Measurements from ENCODE around the gene RFX7.
"Not testable (repeated sequence)": the region's sequence is repeated elsewhere in the genome, so short reads cannot be mapped to it uniquely, and the experiment has no call there.

Gene RFX7

GRCh38 chr15:56180851-56181250, 62.8 kb downstream of the RFX7 start:
- Histone ChIP-seq H3K4me3 (ENCODE audit: low read length) (no peak overlapping the region), H3K4me1 (ENCODE audit: control insufficient read depth, insufficient read depth, low read length) (no peaks in the 10 kb centered on the region), H3K27me3 (ENCODE audit: control insufficient read depth, insufficient read depth, low read length) (no peaks in the 10 kb centered on the region), H3K27ac (ENCODE audit: low read length) (no peak overlapping the region), H3K36me3 (ENCODE audit: control insufficient read depth, insufficient read depth, low read length) (no peaks in the 10 kb centered on the region), H3K9me3 (ENCODE audit: control insufficient read depth, insufficient read depth, low read length) (no peaks in the 10 kb centered on the region)
- WGBS (ENCODE audit: insufficient coverage, insufficient read length), result no CpG with 5 or more reads among the region's 4 CpGs
- DNase-seq (ENCODE audit: low read depth, low spot score), result no peak

- no peaks in the 10 kb centered on the region for H3K9me3 ChIP-seq (ENCODE audit: control insufficient read depth, insufficient read depth, low read length)
- H3K36me3 ChIP-seq (ENCODE audit: control insufficient read depth, insufficient read depth, low read length), result no peaks in the 10 kb centered on the region
- H3K4me1 ChIP-seq (ENCODE audit: control insufficient read depth, insufficient read depth, low read length), result no peaks in the 10 kb centered on the region
- H3K27ac ChIP-seq (ENCODE audit: low read length), result no peak overlapping the region
- WGBS (ENCODE audit: insufficient coverage, insufficient read length), result no CpG with 5 or more reads among the region's 4 CpGs
- DNase-seq (ENCODE audit: low read depth, low spot score), result no peak
- no peak overlapping the region for H3K4me3 ChIP-seq (ENCODE audit: low read length)
- H3K27me3 ChIP-seq (ENCODE audit: control insufficient read depth, insufficient read depth, low read length), result no peaks in the 10 kb centered on the region
Measured at GRCh38 chr15:56176996-56177395, 66.7 kb downstream of the RFX7 start.

DNA sequence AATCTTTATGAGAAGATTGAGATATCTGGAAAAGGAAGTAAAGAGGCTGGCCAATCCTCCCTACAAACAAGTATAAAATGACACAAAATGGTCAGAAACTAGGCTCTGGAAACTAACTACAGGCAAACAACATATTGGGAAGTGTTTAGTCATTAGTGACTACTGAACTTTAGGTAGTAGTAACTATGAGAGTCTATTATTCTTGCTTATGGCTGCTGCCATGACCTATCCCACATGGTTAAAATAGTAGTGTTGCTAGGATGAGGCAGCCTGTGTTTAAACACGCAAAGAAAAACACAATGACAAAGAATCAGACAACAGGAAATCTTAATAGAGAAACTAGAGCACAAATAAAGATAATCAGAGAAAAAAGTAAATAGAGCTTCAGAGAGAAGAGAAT, 67.9 kb downstream of the RFX7 start:
- Histone ChIP-seq H3K27ac (ENCODE audit: low read length) (no peak overlapping the region), H3K4me3 (ENCODE audit: low read length) (no peak overlapping the region), H3K36me3 (ENCODE audit: control insufficient read depth, insufficient read depth, low read length) (no peaks in the 10 kb centered on the region), H3K9me3 (ENCODE audit: control insufficient read depth, insufficient read depth, low read length) (no peaks in the 10 kb centered on the region), H3K4me1 (ENCODE audit: control insufficient read depth, insufficient read depth, low read length) (no peaks in the 10 kb centered on the region), H3K27me3 (ENCODE audit: control insufficient read depth, insufficient read depth, low read length) (no peaks in the 10 kb centered on the region)
- no CpG with 5 or more reads among the region's 1 CpG for WGBS (ENCODE audit: insufficient coverage, insufficient read length)
- no peak for DNase-seq (ENCODE audit: low read depth, low spot score)

GRCh38 chr15:56174649-56175048, 69.0 kb downstream of the RFX7 start:
- no peaks in the 10 kb centered on the region for H3K9me3 ChIP-seq (ENCODE audit: control insufficient read depth, insufficient read depth, low read length)

GRCh38 chr15:56168394-56168793, 75.3 kb downstream of the RFX7 start:
- Histone ChIP-seq H3K9me3 (ENCODE audit: control insufficient read depth, insufficient read depth, low read length) (no peaks in the 10 kb centered on the region), H3K27me3 (ENCODE audit: control insufficient read depth, insufficient read depth, low read length) (no peaks in the 10 kb centered on the region), H3K27ac (ENCODE audit: low read length) (no peak overlapping the region), H3K4me3 (ENCODE audit: low read length) (no peak overlapping the region), H3K4me1 (ENCODE audit: control insufficient read depth, insufficient read depth, low read length) (no peaks in the 10 kb centered on the region), H3K36me3 (ENCODE audit: control insufficient read depth, insufficient read depth, low read length) (no peaks in the 10 kb centered on the region)
- no peak for DNase-seq (ENCODE audit: low read depth, low spot score)
- WGBS (ENCODE audit: insufficient coverage, insufficient read length), result no CpG with 5 or more reads among the region's 2 CpGs

More at GRCh38 chr15:56174649-56175048, 69.0 kb downstream of the RFX7 start:
- H3K27ac ChIP-seq (ENCODE audit: low read length), result no peak overlapping the region
- no peak overlapping the region for H3K4me3 ChIP-seq (ENCODE audit: low read length)
- no peaks in the 10 kb centered on the region for H3K36me3 ChIP-seq (ENCODE audit: control insufficient read depth, insufficient read depth, low read length)
- no peaks in the 10 kb centered on the region for H3K27me3 ChIP-seq (ENCODE audit: control insufficient read depth, insufficient read depth, low read length)
- DNase-seq (ENCODE audit: low read depth, low spot score), result no peak
- H3K4me1 ChIP-seq (ENCODE audit: control insufficient read depth, insufficient read depth, low read length), result no peaks in the 10 kb centered on the region
- WGBS (ENCODE audit: insufficient coverage, insufficient read length), result no CpG with 5 or more reads among the region's 6 CpGs

GRCh38 chr15:56165234-56165633, 78.4 kb downstream of the RFX7 start:
- H3K9me3 ChIP-seq (ENCODE audit: control insufficient read depth, insufficient read depth, low read length), result no peaks in the 10 kb centered on the region

DNA sequence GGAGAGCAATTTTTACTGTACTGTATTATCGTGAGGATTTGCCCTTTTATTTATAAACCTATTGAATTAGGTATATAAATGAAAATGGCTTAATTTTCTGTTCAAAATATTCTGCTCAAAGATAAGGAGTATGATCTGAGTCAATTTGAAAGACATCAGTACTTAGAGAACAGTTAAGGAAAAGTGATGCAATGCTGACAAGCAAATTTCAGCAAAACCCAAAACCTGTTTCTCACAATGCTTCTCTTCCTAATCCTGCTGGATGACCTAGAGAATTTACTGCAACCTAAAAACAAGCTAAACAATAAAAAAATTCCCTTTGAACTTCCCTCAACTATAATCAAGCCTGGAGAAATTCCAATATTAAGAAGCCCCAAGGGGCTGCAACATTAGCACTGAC, 82.7 kb downstream of the RFX7 start:
- no peak overlapping the region for H3K4me3 ChIP-seq (ENCODE audit: low read length)
- no peaks in the 10 kb centered on the region for H3K9me3 ChIP-seq (ENCODE audit: control insufficient read depth, insufficient read depth, low read length)
- WGBS (ENCODE audit: insufficient coverage, insufficient read length), result no CpG with 5 or more reads among the region's 1 CpG
- DNase-seq (ENCODE audit: low read depth, low spot score), result no peak
- no peaks in the 10 kb centered on the region for H3K4me1 ChIP-seq (ENCODE audit: control insufficient read depth, insufficient read depth, low read length)
- H3K36me3 ChIP-seq (ENCODE audit: control insufficient read depth, insufficient read depth, low read length), result no peaks in the 10 kb centered on the region
- H3K27ac ChIP-seq (ENCODE audit: low read length), result no peak overlapping the region
- no peaks in the 10 kb centered on the region for H3K27me3 ChIP-seq (ENCODE audit: control insufficient read depth, insufficient read depth, low read length)

More at GRCh38 chr15:56165234-56165633, 78.4 kb downstream of the RFX7 start:
- Histone ChIP-seq H3K27me3 (ENCODE audit: control insufficient read depth, insufficient read depth, low read length) (no peaks in the 10 kb centered on the region), H3K36me3 (ENCODE audit: control insufficient read depth, insufficient read depth, low read length) (no peaks in the 10 kb centered on the region), H3K4me3 (ENCODE audit: low read length) (no peak overlapping the region), H3K27ac (ENCODE audit: low read length) (no peak overlapping the region), H3K4me1 (ENCODE audit: control insufficient read depth, insufficient read depth, low read length) (no peaks in the 10 kb centered on the region)
- DNase-seq (ENCODE audit: low read depth, low spot score), result no peak
- WGBS (ENCODE audit: insufficient coverage, insufficient read length), result no CpG with 5 or more reads among the region's 2 CpGs

- WGBS (ENCODE audit: insufficient coverage, insufficient read length), result no CpG with 5 or more reads among the region's 3 CpGs
- no peaks in the 10 kb centered on the region for H3K9me3 ChIP-seq (ENCODE audit: control insufficient read depth, insufficient read depth, low read length)
Measured at GRCh38 chr15:56156877-56157276, 86.8 kb downstream of the RFX7 start.

GRCh38 chr15:56155278-56155677, 88.4 kb downstream of the RFX7 start:
- H3K27ac ChIP-seq (ENCODE audit: low read length); H3K9me3 ChIP-seq (ENCODE audit: control insufficient read depth, insufficient read depth, low read length); H3K4me1 ChIP-seq (ENCODE audit: control insufficient read depth, insufficient read depth, low read length); H3K36me3 ChIP-seq (ENCODE audit: control insufficient read depth, insufficient read depth, low read length); DNase-seq (ENCODE audit: low read depth, low spot score); H3K27me3 ChIP-seq (ENCODE audit: control insufficient read depth, insufficient read depth, low read length); H3K4me3 ChIP-seq (ENCODE audit: low read length): not testable (repeated sequence)
- WGBS (ENCODE audit: insufficient coverage, insufficient read length), result no CpG with 5 or more reads among the region's 10 CpGs

More at GRCh38 chr15:56156877-56157276, 86.8 kb downstream of the RFX7 start:
- DNase-seq (ENCODE audit: low read depth, low spot score), result no peak
- Histone ChIP-seq H3K4me3 (ENCODE audit: low read length) (no peak overlapping the region), H3K36me3 (ENCODE audit: control insufficient read depth, insufficient read depth, low read length) (no peaks in the 10 kb centered on the region), H3K27ac (ENCODE audit: low read length) (no peak overlapping the region), H3K27me3 (ENCODE audit: control insufficient read depth, insufficient read depth, low read length) (no peaks in the 10 kb centered on the region), H3K4me1 (ENCODE audit: control insufficient read depth, insufficient read depth, low read length) (no peaks in the 10 kb centered on the region)

DNA sequence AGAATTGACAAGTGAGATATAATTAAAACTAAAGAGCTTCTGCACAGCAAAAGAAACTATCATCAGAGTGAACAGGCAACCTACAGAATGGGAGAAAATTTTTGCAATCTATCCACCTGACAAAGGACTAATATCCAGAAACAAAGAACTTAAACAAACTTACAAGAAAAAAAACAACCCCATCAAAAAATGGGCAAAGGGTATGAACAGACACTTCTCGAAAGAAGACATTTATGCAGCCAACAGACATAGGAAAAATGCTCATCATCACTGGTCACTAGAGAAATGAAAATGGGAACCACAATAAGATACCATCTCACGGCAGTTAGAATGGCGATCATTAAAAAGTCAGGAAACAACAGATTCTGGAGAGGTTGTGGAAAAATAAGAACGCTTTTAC, 88.9 kb downstream of the RFX7 start:
- not testable (repeated sequence) for H3K4me1 ChIP-seq (ENCODE audit: control insufficient read depth, insufficient read depth, low read length); H3K9me3 ChIP-seq (ENCODE audit: control insufficient read depth, insufficient read depth, low read length); H3K36me3 ChIP-seq (ENCODE audit: control insufficient read depth, insufficient read depth, low read length); H3K27me3 ChIP-seq (ENCODE audit: control insufficient read depth, insufficient read depth, low read length); DNase-seq (ENCODE audit: low read depth, low spot score); H3K4me3 ChIP-seq (ENCODE audit: low read length); H3K27ac ChIP-seq (ENCODE audit: low read length)
- WGBS (ENCODE audit: insufficient coverage, insufficient read length), result no CpG with 5 or more reads among the region's 4 CpGs

- Histone ChIP-seq H3K27ac (ENCODE audit: low read length) (no peak overlapping the region), H3K27me3 (ENCODE audit: control insufficient read depth, insufficient read depth, low read length) (no peaks in the 10 kb centered on the region), H3K36me3 (ENCODE audit: control insufficient read depth, insufficient read depth, low read length) (no peaks in the 10 kb centered on the region), H3K4me1 (ENCODE audit: control insufficient read depth, insufficient read depth, low read length) (no peaks in the 10 kb centered on the region; the same call in 1 of the 2 replicates), H3K4me3 (ENCODE audit: low read length) (no peak overlapping the region), H3K9me3 (ENCODE audit: control insufficient read depth, insufficient read depth, low read length) (no peaks in the 10 kb centered on the region)
- whole genome bisulfite sequencing (ENCODE audit: insufficient coverage, insufficient read length), result no CpG with 5 or more reads among the region's 6 CpGs
- DNase-seq (ENCODE audit: low read depth, low spot score), result no peak
Measured at GRCh38 chr15:56150204-56150603, 93.5 kb downstream of the RFX7 start.

All from iPS DF 6.9 (cell line).